Suprapubic skin (tissue), 4 donors: ENCODE measurements around the gene LSG1.

ENCODE experiments used
- CTCF ChIP-seq, 2 donors: fragments of 200-600 bp in 1 of 2; fragments of 450-650 bp in 1 of 2; sonication (generic) in 1 of 2; IDR thresholded peaks; one replicate each; pipeline ENCODE4 v1.5.1; 2016 to 2019; ENCODE audit warnings: antibody characterized with exemption in 2 of 2, mild to moderate bottlenecking in 1 of 2, moderate library complexity in 1 of 2
- EP300 ChIP-seq: sonication (generic); formaldehyde crosslinking; IDR thresholded peaks from one replicate; pipeline ENCODE4 v1.6.1; 2017; ENCODE audit warnings: antibody characterized with exemption
- POLR2A ChIP-seq, 2 donors: fragments of 450-650 bp; IDR thresholded peaks; one replicate each; pipeline ENCODE4 v1.6.1; 2017; ENCODE audit warnings: antibody characterized with exemption in 2 of 2, mild to moderate bottlenecking in 2 of 2, moderate library complexity in 2 of 2
- POLR2AphosphoS5 ChIP-seq, 3 donors: sonication (generic); formaldehyde crosslinking; IDR thresholded peaks; one replicate each; pipeline ENCODE4 v1.6.1; 2017; ENCODE audit warnings: antibody characterized with exemption in 3 of 3

- no peak for TF ChIP-seq POLR2A (IDR thresholded peaks at IDR 0.05)
- TF ChIP-seq CTCF (IDR thresholded peaks at IDR 0.05) = no peak
- no peak for TF ChIP-seq POLR2AphosphoS5 (IDR thresholded peaks at IDR 0.05)
- TF ChIP-seq EP300 = no peak
Measured at GRCh38 chr3:194620196-194620595, 51.8 kb downstream of the LSG1 start.
